HCT116 (cell line): Measurements from ENCODE around the gene SLC22A4. TPM values are rescaled to one million over a fixed set of nuclear protein-coding genes. Genes with fewer than 3 reads are reported as not detected.

Experiments used
- ATAC-seq: fragments of 200-7000 bp; cut with Tn5 transposase; 2 replicates; pipeline ENCODE4 v1.9.1; 2020; ENCODE audit warnings: mild to moderate bottlenecking, moderate library complexity
- BruUV-seq: library from RNA; stranded (reverse); fragments of 400-500 nt; replicated peaks from 2 replicates; lab custom pipeline; 2021; lab: Mats Ljungman, UMichigan
- CTCF ChIA-PET: fragments of 300-600 bp; sonication (Branson Sonifier 250); formaldehyde crosslinking; loops from one replicate; lab custom pipeline; 2021; ENCODE audit warnings: antibody characterized with exemption; lab: Charles Lee
- POLR2A ChIA-PET: fragments of 300-600, 350-600 bp; sonication (Branson Sonifier 250); formaldehyde crosslinking; loops from one replicate; lab custom pipeline; 2021; ENCODE audit warnings: antibody characterized with exemption; lab: Charles Lee
- RAD21 ChIA-PET, 2 experiments: fragments of 300-600 bp; sonication (Branson Sonifier 250); formaldehyde crosslinking; loops; one replicate each; lab custom pipeline; 2023; ENCODE audit warnings: low total read pairs in 2 of 2; ENCODE audit not compliant: uncharacterized antibody in 2 of 2, unreplicated experiment in 2 of 2, low non-redundant PET in 1 of 2; lab: Charles Lee
- DNase-seq: peaks from one replicate; pipeline ENCODE4 v3.0.0-alpha.2; 2010; ENCODE audit warnings: low read depth, low spot score
- H2AFZ ChIP-seq: fragments of 200-600 bp; shearing (Covaris generic), sonication (generic); 2 replicates; pipeline ENCODE4 v1.6.1; 2017; ENCODE audit warnings: low read depth, mixed run types, mixed read lengths, antibody characterized with exemption, low read length; ENCODE audit not compliant: poor library complexity, severe bottlenecking
- H3K27ac ChIP-seq: 2 replicates; pipeline ENCODE4 v1.5.1; 2012; ENCODE audit warnings: low read depth, low read length
- H3K27me3 ChIP-seq: fragments of 200-600 bp; sonication (generic); 2 replicates; pipeline ENCODE4 v1.6.1; 2016; ENCODE audit warnings: mixed run types, low read length, mixed read lengths; ENCODE audit not compliant: insufficient read depth
- H3K36me3 ChIP-seq, 2 experiments: fragments of 200-500 bp in 1 of 2; fragments of 200-600 bp in 1 of 2; sonication (Bioruptor generic) in 1 of 2; sonication (generic) in 1 of 2; 2 replicates each; pipeline versions ENCODE4 v1.5.1 to v1.6.1; 2014 to 2016; ENCODE audit warnings: low read length in 2 of 2, inconsistent platforms in 1 of 2, mixed read lengths in 1 of 2, mixed run types in 1 of 2; ENCODE audit not compliant: insufficient read depth in 2 of 2, control insufficient read depth in 1 of 2
- H3K4me1 ChIP-seq, 2 experiments: fragments of 200-600 bp in 1 of 2; sonication (generic) in 1 of 2; 2 replicates each; pipeline versions ENCODE4 v1.5.1 to v1.6.1; 2012 to 2017; ENCODE audit warnings: low read length in 2 of 2, inconsistent platforms in 1 of 2, mild to moderate bottlenecking in 1 of 2, mixed read lengths in 1 of 2, mixed run types in 1 of 2, moderate library complexity in 1 of 2; ENCODE audit not compliant: insufficient read depth in 2 of 2, control insufficient read depth in 1 of 2
- H3K4me2 ChIP-seq: fragments of 200-600 bp; sonication (generic); 2 replicates; pipeline ENCODE4 v1.6.1; 2017; ENCODE audit warnings: mixed run types, low read length, mixed read lengths
- H3K4me3 ChIP-seq, 2 experiments: fragments of 200-600 bp in 1 of 2; sonication (generic) in 1 of 2; replicated peaks in 1 of 2; 2 replicates each; pipeline ENCODE4 v1.5.1; 2011 to 2016; ENCODE audit warnings: low read length in 2 of 2, control low read depth in 1 of 2, low read depth in 1 of 2, mild to moderate bottlenecking in 1 of 2, mixed read lengths in 1 of 2, mixed run types in 1 of 2
- H3K79me2 ChIP-seq: fragments of 200-600 bp; sonication (generic); 2 replicates; pipeline ENCODE4 v1.6.1; 2017; ENCODE audit warnings: mild to moderate bottlenecking, mixed run types, low read length, moderate library complexity, mixed read lengths; ENCODE audit not compliant: insufficient read depth
- H3K9ac ChIP-seq: fragments of 200-600 bp; sonication (generic); 2 replicates; pipeline ENCODE4 v1.6.1; 2016; ENCODE audit warnings: low read length, mixed read lengths
- H3K9me2 ChIP-seq: fragments of 200-600 bp; sonication (generic), shearing (Covaris generic); 2 replicates; pipeline ENCODE4 v1.6.1; 2017; ENCODE audit warnings: mixed run types, mild to moderate bottlenecking, moderate library complexity; ENCODE audit not compliant: insufficient read depth
- H3K9me3 ChIP-seq, 2 experiments: fragments of 200-500 bp in 1 of 2; fragments of 200-600 bp in 1 of 2; sonication (Bioruptor generic) in 1 of 2; sonication (generic) in 1 of 2; 2 replicates each; pipeline ENCODE4 v1.6.1; 2014 to 2017; ENCODE audit warnings: low read length in 2 of 2, mixed read lengths in 2 of 2, inconsistent platforms in 1 of 2, low read depth in 1 of 2, mild to moderate bottlenecking in 1 of 2, mixed run types in 1 of 2, moderate library complexity in 1 of 2; ENCODE audit not compliant: control insufficient read depth in 1 of 2, insufficient read depth in 1 of 2
- H4K20me1 ChIP-seq: fragments of 200-600 bp; sonication (generic), shearing (Covaris generic); 2 replicates; pipeline ENCODE4 v1.6.1; 2017; ENCODE audit warnings: mixed run types, mild to moderate bottlenecking, moderate library complexity; ENCODE audit not compliant: insufficient read depth
- ATF3 ChIP-seq: IDR thresholded peaks from 2 replicates; pipeline ENCODE4 v1.6.1; 2012
- CTCF ChIP-seq, 3 experiments: fragments of 200-600 bp in 1 of 3; sonication (generic) in 1 of 3; IDR thresholded peaks in 2 of 3; conservative IDR thresholded peaks in 1 of 3; 2 replicates each; pipeline ENCODE4 v1.5.1; 2012 to 2017; ENCODE audit warnings: low read depth in 2 of 3, low read length in 2 of 3, antibody characterized with exemption in 1 of 3, borderline replicate concordance in 1 of 3, control low read depth in 1 of 3, mild to moderate bottlenecking in 1 of 3, mixed read lengths in 1 of 3, mixed run types in 1 of 3, moderate library complexity in 1 of 3; ENCODE audit not compliant: insufficient read depth in 1 of 3
- EZH2phosphoT487 ChIP-seq: fragments of 200-600 bp; IDR thresholded peaks from 2 replicates; pipeline ENCODE4 v1.6.1; 2018; ENCODE audit warnings: antibody characterized with exemption, borderline replicate concordance
- POLR2A ChIP-seq: IDR thresholded peaks from 2 replicates; pipeline ENCODE4 v1.7.0; 2011; ENCODE audit warnings: borderline replicate concordance; ENCODE audit not compliant: insufficient read depth, insufficient read length; ENCODE audit errors: extremely low read depth
- ZBTB33 ChIP-seq: IDR thresholded peaks from 2 replicates; pipeline ENCODE4 v1.6.1; 2011; ENCODE audit warnings: mild to moderate bottlenecking, low read length, moderate library complexity; ENCODE audit not compliant: insufficient replicate concordance; ENCODE audit errors: extremely low read depth
- ZNF274 ChIP-seq: fragments of 200-500 bp; sonication (Bioruptor generic); IDR thresholded peaks from 2 replicates; pipeline ENCODE4 v1.6.1; 2014; ENCODE audit warnings: mild to moderate bottlenecking, low read depth, low read length, inconsistent platforms
- intact Hi-C: fragments of 100-400 bp; cut with micrococcal nuclease; formaldehyde crosslinking; loops from 2 replicates; pipeline ENCODE4 v1.10.0; 2022
- total RNA-seq: library from RNA; stranded (reverse); gene quantifications from one replicate; pipeline ENCODE4 v1.2.1, GENCODE V29; 2021; ENCODE audit not compliant: unreplicated experiment

Gene SLC22A4
- total RNA-seq, 1 experiment from 2014 or later = 0.59 TPM

- no peaks in the 10 kb centered on the region for H4K20me1 ChIP-seq
- POLR2A ChIA-PET = no interaction called here
- TF ChIP-seq EZH2phosphoT487 (no peak), ZBTB33 (no peak), ATF3 (no peak), POLR2A (no peak), CTCF (IDR thresholded peaks at IDR 0.05 in 2 of 3, conservative IDR thresholded peaks at IDR 0.05 in 1 of 3; ENCODE audit: borderline replicate concordance in 1 of 3, insufficient read depth in 1 of 3, low read depth in 2 of 3, low read length in 2 of 3) (no peak), ZNF274 (no peak)
- TF ChIP-seq, all 23 proteins: peak for 0
- DNase-seq (no peak), ATAC-seq (no peak)
- Histone ChIP-seq H3K27me3 (no peaks in the 10 kb centered on the region), H3K27ac (no peak overlapping the region), H3K4me3 (no peak overlapping the region), H3K9ac (no peak overlapping the region), H3K4me2 (no peak overlapping the region), H3K36me3 (no peaks in the 10 kb centered on the region), H3K79me2 (no peaks in the 10 kb centered on the region), H2AFZ (no peak overlapping the region), H3K4me1 (peaks cover 21 to 61% of the 10 kb centered on the region in 2 experiments), H3K9me2 (no peaks in the 10 kb centered on the region), H3K9me3 (no peaks in the 10 kb centered on the region)
- BruUV-seq = no TSS peak
- ChIA-PET RAD21 (no interaction called here), CTCF (interaction anchor here (1.2 kb wide), 1 partner anchor 27 kb away, joined by 4 read pairs; no protein-coding TSS in a partner anchor)
- intact Hi-C loops = no loop called here
Observed at GRCh38 chr5:132264546-132265335, 29.5 kb upstream of the SLC22A4 start.
